ENCODE data around the gene MESP2. TPM values are rescaled to one million over a fixed set of nuclear protein-coding genes. Genes with fewer than 3 reads are reported as not detected.
A peak's percentile ranks its signal among the peaks of the same experiment; 100 is the strongest.

The MESP2 gene
- 0.35 TPM for polyA plus RNA-seq (ENCODE audit: insufficient read length)

GRCh38 chr15:89776274-89777072, at the start of gene MESP2:
Gene MESP2, plus strand, starts transcription at chr15:89776332. Its CDS starts 26 bp downstream, at chr15:89776358.
- DNase-seq (ENCODE audit: low read depth) = peak; percentile 65

GRCh38 chr15:89728254-89728653, 47.9 kb upstream of the MESP2 start:
- no peak for DNase-seq (ENCODE audit: low read depth)

- DNase-seq (ENCODE audit: low read depth) = no peak
These were observed 44.9 kb upstream of the MESP2 start for GRCh38 chr15:89731275-89731674.

- no peak for DNase-seq (ENCODE audit: low read depth)
These were observed 43.5 kb upstream of the MESP2 start for GRCh38 chr15:89732451-89733172.

GRCh38 chr15:89735773-89736172, 40.4 kb upstream of the MESP2 start:
- no peak for DNase-seq (ENCODE audit: low read depth)

GRCh38 chr15:89740137-89740536, 36.0 kb upstream of the MESP2 start:
- peak; percentile 45 for DNase-seq (ENCODE audit: low read depth)

- DNase-seq (ENCODE audit: low read depth) = no peak
These were observed 33.1 kb upstream of the MESP2 start for GRCh38 chr15:89743011-89743410.

- no peak for DNase-seq (ENCODE audit: low read depth)
These were observed 32.5 kb upstream of the MESP2 start for GRCh38 chr15:89743594-89743993.

GRCh38 chr15:89745131-89745530, 31.0 kb upstream of the MESP2 start:
- no peak for DNase-seq (ENCODE audit: low read depth)

- DNase-seq (ENCODE audit: low read depth) = no peak
These were observed 30.4 kb upstream of the MESP2 start for GRCh38 chr15:89745768-89746167.

GRCh38 chr15:89746386-89746780, 29.7 kb upstream of the MESP2 start:
- no peak for DNase-seq (ENCODE audit: low read depth)

GRCh38 chr15:89747708-89748682, 28.1 kb upstream of the MESP2 start:
- no peak for DNase-seq (ENCODE audit: low read depth)

- DNase-seq (ENCODE audit: low read depth) = no peak
These were observed 27.1 kb upstream of the MESP2 start for GRCh38 chr15:89749054-89749453.

GRCh38 chr15:89749526-89749925, 26.6 kb upstream of the MESP2 start:
- no peak for DNase-seq (ENCODE audit: low read depth)

GRCh38 chr15:89749951-89750559, 26.1 kb upstream of the MESP2 start:
- DNase-seq (ENCODE audit: low read depth) = no peak

GRCh38 chr15:89750560-89751542, 25.3 kb upstream of the MESP2 start, which contains the start of gene MESP1:
Gene MESP1, minus strand, starts transcription at chr15:89751249. Its CDS starts 18 bp downstream, at chr15:89751231.
- DNase-seq (ENCODE audit: low read depth) = peak; percentile 77

GRCh38 chr15:89751748-89752147, 24.4 kb upstream of the MESP2 start:
- no peak for DNase-seq (ENCODE audit: low read depth)

GRCh38 chr15:89753855-89754254, 22.3 kb upstream of the MESP2 start:
- no peak for DNase-seq (ENCODE audit: low read depth)

GRCh38 chr15:89754361-89755154, 21.6 kb upstream of the MESP2 start:
- DNase-seq (ENCODE audit: low read depth) = no peak

Data from forelimb muscle (tissue), 1 donor.